Raji (cell line): Measurements from ENCODE around the gene DUSP22.

Experiments
- POLR2A ChIP-seq: IDR thresholded peaks from 2 replicates; pipeline ENCODE4 v1.6.1; 2011; ENCODE audit warnings: low read depth, low read length, control low read depth; ENCODE audit not compliant: insufficient read depth

Gene DUSP22

DNA sequence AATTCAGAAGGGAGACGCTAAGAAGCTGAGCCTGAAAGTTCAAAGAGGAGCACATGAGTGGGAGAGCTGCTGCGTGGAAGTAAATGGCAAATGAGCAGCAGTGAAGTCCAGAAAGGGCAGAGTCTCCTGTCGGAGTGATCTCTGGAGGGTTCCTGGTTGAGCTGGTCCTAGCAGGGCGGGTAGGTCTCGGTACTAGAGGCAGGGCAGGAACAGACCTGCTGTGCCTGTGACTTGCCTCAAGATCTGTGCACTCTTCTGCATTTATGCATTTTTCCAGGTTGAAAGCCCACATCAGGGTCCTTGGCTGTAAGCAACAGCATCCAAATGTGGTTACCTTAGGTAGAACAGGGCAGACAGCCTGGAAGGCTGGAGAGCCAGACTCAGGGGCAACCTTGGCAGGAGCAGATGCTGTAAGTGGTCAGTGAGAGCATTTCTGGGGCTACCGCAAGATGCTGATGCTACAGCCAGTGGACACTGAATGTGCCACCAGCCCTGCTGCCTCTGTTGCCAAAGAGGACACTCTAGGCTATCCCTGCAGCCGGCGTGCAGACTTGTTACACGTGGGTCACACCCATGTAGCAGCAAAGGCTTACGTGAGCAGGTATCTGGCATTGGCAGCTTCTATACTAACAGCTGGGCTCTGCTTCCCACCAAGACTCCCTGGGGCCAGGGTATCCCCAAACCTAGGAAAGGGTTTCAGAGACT lies 8.4 kb downstream of the DUSP22 start:
- TF ChIP-seq POLR2A, result no peak

DNA sequence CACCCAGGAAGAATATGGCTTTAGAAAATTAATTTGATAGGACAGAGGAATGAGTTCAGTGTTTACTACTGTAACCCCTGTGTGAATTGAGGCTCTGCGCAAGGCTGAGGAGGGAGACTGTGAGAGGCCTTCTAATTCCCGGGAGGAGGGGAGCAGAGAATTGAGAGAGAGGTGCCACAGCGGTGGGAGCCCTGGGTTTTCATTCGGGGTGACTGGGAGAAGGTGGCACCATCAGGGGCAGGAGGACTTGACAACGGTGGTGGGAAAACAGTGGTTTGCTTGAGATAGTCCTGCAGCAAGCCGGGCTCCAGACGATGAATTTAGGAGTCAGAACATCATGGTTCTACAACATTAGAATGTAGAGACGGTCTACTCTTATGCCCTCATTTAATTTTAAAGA lies 9.2 kb downstream of the DUSP22 start:
- no peak for TF ChIP-seq POLR2A

DNA sequence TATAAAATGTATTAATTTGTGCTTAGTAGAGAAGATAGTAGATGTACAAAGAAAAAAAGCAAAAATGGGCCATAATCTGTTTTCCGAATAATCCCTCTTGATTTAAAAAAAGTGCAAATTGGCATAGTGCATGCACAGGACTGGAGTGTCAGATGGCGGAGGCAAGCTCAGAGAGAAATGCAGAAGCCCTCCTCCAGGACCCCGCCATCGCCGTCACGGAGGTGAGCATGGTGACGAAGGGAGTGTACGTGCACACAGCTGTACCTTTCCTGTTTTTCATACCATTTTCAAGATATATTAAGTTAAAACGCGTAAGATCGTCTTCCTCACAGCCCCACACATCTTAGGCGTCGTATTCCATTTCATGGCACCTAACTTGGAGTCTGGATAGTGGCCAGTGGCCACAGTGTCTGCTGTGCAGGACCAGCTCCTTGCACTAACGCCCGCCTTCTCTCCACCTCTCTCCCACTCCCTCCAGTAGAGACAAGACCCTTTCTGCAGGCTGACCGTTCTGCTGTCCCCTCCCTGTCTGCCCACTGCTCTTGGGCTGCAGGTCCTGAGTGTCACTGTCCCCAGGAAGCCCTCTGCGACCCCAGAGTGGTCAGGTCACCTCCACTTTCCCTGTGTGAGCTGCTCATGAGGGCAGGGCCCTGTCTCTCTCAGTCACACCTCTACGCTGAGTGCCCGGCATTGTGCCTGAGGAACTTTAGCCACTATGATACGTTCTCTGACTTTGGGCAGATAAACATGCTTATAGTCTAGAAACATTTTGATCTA lies 9.8 kb downstream of the DUSP22 start:
- TF ChIP-seq POLR2A, result no peak

DNA sequence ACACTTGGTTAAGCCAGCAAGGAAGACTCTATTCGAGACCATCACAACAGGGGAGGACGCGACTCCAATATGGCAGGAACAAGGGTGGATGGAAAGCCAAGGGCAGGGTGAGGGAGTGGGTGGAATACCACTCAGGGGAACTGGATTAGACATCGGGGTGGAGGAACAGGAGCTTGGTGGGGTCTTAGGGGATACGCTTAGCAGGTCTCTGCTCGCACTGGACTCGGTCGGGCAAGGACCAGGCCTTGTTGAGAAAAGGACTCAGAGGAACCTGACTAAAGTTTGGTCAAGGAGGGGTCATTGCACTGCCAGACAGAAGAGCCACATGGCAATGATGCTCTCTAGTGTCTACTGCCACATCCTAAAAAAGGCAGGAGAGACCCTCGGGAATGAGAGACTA lies 10.5 kb downstream of the DUSP22 start:
- TF ChIP-seq POLR2A, result no peak

DNA sequence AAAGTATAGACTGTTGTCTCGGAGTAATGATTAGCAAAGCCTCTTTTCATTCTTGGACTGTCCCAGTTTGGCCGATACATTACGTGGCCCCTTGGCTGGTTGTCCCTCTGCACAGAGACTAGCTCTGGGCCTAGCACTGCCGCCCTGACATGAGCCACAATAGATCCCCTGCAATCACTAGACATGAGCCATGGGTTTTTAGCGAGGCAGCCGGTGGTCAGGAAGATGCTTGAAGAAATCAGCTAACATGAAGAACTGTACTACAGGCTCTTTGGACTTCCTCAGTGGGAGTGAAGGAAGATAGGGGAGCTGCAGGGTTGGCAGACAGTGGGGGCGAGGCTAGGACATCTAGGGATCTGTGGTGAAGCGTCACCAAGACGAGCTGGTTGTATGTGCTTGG lies 11.0 kb downstream of the DUSP22 start:
- TF ChIP-seq POLR2A, result no peak

DNA sequence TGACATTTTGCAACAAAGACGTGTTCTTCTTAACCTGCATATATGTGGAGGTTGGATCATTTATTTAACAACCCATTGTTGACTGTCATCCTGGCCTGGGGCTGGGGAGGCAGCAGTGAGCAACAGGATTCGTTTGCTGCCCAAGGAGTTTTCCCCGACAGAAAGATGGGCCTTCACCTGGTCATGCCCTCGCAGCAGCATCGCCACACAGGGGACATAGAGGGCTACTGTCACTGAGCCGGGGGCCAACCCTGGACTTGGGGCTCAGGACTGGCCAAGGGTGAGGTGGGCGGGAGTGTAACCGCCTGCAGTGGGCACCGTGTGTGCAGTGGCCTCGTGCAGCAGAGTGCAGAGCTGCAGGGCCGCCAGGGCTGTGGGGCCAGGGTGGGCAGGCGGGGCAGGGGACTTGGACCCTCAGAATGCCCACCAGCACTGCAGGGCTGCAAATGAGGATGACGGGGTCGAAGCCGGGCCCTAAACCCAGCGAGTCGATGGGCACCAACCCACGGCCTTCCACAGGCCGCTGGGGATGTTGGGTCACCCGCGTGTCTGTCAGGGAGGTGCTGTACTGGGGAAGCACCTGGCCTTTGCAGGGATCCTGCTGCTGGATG lies 11.8 kb downstream of the DUSP22 start:
- no peak for TF ChIP-seq POLR2A

DNA sequence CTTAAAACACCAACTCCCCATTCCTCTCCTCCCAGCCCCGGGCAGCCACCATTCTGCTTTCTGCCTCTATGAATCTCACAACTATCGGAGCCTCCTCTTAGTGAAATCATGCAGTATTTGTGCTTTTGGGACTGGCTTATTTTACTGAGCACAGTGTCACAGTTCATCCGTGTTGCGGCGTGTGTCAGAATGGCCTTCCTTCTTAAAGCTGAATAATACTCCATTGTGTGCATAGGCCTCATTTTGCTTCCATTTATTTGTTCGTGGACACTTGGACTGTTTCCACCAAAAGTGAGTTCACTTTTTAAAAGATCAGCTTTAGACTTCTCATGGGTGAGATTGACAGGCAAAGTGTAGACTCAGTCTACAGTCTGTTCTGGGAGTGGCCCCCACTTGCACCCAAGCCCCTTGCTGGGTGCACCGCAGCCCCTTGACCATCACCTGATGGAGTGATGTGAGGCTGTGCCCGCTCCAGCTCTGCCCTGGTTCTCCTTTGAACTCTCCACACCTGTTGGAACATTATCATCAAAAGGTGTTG lies 12.6 kb downstream of the DUSP22 start:
- no peak for TF ChIP-seq POLR2A

DNA sequence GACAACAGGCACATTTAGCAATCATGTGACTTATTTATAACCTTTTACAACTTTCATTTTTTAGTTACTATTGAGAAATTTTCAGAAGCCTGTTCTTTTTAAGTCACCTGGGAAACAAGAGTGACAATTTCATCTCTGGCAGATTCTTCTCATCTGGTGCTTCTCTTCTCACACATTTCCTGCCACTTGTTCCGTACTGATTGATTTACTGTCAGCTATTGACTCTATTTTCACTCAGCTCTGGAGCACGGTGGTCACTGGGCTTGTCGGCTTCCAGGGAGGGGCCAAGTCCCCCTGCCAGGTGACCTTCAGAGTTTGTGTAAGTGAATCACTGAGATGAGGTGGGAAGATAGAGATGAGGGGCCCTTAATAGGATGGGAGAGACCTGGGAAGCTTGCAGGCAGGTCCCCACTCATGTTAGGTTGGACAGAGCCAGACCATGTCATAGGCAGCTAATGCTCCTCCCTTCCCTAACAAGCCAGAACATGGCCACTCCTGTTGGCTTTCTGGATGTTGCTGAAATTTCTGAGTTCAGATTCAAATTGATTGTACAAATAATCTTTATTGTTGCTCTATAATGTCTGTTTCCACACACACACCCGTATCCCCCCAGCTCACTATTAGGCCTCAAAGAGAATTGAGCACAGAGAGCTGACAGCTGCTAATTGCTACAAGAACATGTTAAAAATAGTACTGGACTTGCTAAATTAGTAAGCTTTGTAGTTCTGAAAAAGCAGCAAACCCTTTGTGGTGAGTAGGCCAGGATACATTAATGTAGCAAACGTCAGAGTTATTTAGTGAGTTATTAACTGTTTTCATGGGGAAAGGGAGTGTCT lies 13.3 kb downstream of the DUSP22 start:
- TF ChIP-seq POLR2A, result no peak

DNA sequence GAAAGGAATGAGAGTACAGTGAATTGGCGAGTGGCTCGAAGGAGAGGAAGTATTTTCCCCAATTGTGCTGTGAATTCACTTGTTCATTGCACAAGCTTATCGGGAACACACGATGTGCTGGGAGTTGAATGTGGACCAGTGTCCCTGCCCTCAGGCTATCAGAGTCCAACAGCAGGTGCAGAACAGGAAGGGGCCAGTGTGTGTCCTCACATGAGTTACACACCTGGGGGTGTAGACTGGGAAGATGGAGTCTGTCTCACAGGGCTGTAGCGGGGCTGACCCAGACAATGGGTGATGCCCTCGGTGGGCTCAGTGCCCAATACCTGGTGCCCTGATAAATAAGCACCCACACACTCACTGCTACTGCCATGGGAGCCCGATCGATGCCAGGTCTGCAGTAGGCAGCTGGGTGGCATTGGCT lies 14.4 kb downstream of the DUSP22 start:
- TF ChIP-seq POLR2A, result no peak

DNA sequence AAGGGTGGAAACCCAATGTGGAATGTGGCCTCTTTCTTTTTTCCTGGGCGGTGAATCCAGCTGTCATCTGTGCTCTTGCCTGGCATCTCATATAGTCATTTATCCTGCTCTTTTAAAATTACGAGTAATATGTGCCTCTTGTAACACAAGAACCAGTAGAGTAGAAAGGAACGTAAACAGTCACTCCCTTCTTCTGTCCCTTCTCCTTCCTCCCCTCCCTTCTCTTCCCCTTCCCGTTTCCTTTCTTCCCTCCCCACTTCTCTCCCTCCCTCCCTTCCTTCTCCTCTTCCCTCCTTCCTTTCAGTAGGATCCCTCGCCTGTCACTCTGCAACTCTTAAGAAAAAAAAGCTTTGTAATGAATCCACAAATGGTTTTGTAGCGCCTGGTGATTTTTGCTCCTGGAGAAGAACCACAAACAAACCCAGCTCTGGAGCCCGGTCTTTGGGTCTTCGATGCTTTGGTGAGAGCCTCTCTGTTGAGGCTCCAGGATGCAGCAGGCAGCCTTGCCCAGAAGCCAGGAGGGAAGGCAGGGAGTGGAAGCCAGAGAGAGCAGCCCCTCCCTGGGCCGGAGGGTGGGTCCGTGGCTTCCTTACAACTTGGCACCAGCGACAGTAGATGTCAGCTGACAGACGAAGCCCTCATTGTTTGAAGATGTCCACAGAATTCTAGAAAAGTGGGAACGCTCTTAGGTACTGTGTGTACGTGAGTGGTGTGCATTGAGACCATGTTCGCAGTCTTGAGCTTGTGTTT lies 15.0 kb downstream of the DUSP22 start:
- TF ChIP-seq POLR2A, result no peak

DNA sequence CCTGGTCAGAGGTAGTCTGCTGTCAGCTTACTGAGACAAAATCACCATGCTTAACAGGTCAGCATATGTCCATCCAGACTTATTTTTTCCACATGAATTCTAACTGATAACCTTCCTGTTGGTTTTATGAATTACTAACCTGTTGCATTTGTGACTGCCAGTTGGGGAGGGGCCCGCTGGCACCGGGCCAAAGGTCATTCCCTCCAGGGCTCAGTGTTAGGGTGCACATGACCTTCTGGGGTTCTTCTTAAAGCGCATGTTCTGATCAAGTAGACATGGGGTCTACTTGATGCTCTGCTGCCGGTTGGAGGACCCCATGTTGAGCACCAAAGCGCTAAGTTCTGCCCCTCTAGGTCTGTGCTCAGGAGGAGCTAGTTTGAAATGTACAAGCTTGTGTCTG lies 15.6 kb downstream of the DUSP22 start:
- TF ChIP-seq POLR2A, result no peak

DNA sequence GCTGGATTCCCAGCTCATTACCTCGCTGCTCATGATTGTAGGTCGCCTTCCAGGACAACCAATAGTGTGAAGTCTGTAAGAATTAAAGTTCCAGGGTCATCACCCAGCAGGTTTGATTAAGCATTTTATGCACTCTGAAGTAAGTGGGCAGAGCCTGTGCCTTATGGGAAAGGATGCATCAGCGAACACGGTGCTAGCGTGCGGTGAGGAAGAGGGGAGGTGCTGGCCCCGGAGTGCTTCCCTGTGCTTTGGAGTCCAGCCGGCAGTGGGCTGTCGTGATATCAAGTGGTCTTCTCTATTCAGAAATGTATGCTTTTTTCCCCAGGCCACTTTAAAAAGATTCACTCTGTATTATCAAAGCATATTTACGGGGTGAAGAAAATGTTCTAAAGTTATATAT lies 16.0 kb downstream of the DUSP22 start:
- TF ChIP-seq POLR2A, result no peak

DNA sequence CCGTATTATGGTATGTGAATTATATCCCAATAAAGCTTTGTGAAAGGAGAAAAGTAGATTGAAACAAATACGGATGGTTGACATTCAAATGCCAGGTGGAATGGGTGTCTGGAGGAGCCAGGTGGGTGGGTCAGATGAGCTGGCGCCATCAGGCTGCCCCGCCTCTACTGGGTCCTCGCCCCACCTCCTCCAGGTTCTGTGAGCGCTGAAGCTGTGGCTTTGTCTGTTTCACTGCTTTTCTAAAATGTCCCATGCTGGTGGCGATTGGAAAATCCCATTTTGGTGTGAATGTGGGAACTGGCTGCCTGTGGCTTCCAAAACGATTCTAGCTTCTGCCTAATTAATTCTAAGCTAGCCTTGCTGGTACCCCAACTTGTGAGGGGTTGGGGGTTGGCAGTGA lies 16.5 kb downstream of the DUSP22 start:
- no peak for TF ChIP-seq POLR2A

DNA sequence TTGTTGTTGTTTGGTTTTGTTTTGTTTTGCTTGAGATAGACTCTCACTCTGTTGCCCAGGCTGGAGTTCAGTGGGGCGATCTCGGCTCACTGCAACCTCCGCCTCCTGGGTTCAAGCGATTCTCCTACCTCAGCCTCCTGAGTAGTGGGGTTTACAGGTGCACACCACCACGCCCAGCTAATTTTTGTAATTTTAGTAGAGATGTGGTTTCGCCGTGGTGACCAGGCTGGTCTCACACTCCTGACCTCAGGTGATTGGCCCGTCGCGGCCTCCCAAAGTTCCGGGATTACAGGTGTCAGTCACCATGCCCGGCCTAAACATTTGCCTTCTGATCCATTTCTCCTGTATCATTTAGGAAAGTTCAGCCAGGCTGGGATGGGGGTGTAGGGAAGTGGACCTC lies 17.7 kb downstream of the DUSP22 start:
- no peak for TF ChIP-seq POLR2A
